ENCODE data around the gene WRAP73.
"Not testable (repeated sequence)": the region's sequence is repeated elsewhere in the genome, so short reads cannot be mapped to it uniquely, and the experiment has no call there.

WRAP73 gene

DNA sequence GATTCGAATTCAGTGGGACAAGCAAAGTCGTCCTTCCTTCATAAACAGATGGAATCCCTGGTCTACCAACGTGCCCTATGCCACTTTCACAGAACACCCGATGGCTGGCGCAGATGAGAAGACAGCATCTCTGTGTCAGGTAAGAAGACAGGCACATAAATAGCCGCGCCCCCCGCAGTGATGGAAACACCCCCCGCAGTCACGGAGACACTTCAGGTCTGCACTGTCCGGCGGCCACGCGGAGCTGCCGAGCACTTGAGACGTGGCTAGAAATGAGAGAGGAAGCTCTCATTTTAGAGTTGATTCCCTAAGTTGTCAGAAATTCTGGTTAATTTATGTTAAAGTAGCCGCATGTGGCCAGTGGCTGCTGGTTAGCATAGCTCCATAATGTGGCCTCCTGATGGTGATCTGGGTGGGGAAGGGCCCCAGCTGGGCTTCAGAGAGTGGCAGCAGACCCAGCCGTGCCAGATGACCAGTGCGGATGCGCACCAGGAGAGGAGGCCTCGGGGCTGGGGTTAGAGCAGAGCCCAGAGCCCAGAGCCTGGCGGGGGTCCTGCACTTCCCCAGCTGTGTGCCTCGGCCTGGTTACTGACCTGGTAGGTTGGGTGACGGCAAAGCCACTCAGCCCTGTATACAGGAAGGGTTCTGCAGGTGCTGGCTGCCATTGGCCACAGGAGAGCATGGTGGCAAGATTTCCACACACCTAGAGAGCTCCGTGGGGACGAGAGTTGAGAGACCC, 22.2 kb downstream of the WRAP73 start:
- DNase-seq = no peak

DNA sequence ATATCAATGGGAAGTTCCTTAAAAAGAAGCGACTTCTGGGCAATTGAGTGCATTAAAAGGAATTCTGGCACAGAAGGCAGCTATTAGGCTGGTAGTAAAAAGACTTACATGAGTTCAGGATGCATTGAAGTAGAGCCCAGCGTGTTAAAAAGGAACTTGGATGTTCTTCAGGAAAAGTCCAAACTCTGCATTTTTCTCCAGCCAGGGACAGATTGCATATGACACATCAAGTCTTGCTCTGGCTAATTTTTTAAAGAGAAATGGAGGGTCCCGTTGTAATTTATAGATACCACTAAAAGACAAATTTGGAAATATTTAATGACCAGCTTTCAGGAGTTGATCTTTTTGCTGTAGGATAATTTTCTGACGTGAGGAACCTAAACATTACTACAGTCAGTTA, 23.9 kb downstream of the WRAP73 start:
- DNase-seq = no peak

DNA sequence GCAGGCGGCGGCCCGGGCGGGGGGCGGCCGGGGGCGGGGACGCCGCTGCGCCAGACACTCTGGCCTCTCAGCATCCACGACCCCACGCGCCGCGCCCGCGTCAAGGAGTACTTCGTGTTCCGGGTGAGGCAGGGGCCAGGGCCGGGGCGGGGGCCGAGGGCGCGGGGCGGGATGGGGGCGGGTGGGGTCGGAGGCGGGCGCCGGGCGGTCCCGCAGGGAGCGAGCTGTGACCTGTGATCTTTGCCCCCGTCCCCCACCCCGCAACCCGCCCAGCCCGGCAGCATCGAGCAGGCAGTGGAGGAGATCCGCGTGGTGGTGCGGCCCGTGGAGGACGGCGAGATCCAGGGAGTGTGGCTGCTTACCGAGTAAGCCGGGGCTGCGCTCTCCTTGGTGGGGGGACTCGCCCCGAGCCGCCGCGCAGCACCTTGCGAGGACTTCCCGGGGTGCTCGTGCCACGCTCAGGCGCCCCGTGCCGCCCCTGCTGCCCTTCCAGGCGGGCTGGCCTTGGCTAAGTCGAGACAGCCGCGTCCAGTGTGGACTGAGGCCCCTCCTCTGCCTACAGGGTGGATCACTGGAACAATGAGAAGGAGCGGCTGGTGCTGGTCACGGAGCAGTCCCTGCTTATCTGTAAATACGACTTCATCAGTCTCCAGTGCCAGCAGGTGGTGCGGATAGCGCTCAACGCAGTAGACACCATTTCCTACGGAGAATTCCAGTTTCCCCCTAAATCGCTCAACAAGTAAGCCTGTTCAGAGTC, 24.6 kb downstream of the WRAP73 start:
- DNase-seq = no peak

DNA sequence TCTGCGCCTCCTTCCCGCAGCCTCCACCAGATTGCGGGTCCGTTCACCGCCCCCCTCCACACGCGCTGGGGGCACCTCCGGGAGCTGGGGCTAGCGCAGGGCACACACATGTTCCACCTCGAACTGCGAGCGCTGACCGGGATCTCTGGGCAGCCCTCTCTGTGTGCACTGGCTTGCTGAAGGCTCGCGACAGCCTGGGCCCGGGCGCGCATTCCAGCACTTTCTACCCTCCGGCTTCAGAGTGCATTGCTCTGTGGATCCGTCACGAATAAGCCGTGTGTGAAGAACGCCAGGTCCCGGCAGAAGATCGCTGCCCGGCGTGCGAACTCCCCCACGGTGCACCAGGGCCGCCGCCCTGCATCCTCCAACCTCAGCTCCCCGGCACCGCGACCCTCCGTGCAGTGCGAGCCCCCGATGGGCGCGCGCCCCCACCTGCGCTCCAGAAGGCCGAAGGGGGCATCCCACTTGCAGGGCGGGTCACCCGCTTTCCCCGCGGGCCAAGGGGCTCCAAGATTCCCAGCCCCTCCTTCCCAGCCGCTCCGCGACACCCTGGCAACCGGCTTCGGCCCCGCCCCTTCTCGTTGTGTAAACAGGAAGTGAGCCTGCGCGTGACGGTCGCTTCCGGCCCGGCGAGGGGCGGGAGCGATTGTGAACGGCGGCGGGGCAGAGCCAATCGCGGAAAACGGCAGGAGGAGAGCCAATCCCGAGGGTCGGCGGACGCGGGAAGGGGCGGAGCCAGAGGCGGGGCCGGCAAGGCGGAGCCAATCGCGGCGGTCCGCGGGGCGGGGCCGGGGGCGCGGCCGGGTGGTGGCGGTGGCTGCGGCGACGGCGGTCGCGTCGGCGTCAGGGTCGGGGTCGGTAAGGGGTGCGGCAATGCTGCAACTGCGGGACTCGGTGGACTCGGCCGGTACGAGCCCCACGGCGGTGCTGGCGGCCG, 25.4 kb downstream of the WRAP73 start, which contains the start of gene TPRG1L:
TPRG1L (plus strand) TSS at position 816 of the 937 bp plus-strand sequence; CDS start at position 874, 58 bp downstream.
- peak; percentile 99 for DNase-seq

DNA sequence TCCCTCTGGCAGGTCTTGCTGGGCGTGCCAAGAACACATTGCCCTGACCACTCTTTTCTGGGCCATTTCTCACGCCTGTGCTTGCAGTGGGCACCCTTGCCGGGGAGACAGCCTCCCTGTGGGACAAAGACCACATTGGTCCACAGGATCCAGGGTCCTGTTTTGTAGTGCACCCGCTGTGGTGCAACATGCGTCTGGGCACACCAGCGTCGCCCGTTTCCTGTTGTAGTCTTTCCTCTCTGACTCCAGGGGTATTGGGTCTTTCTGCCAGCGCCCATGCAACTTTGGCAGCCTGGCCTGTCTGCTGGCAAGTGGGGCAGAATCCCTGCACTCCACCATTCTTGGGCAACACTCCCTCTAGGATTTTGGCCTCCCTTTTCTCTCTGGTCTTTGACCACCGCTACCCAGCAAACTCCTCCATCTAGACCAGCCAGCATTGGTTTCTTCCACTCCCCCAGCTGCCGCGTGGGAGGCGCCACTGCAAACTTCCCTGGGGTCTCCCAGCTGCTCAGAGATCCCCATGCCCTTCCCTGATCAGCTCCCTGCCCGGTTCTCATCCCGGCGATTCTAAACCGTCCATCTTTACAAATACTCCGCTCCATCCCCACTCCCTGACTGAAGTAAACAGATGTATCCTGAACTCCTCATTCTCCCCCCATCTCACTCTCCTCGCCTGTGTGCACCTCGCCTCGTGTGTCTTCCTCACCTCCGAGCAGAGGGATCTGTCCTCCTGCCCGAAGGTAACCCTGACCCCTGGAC, 26.3 kb downstream of the WRAP73 start:
- no peak for DNase-seq

DNA sequence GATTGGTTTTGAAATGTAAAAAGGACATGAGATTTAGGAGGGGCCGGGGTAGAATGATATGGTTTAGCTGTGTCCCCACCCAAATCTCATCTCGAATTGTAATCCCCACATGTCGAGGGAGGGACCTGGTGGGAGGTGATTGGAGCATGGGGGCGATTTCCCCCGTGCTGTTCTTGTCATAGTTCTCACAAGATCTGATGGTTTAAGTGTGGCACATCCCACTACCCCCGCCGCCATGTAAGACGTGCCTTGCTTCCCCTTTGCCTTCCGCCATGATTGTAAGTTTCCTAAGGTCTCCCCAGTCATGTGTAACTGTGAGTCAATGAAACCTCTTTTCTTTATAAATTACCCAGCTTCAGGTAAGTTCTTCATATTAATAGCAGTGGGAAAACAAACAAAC, 27.8 kb downstream of the WRAP73 start:
- DNase-seq = not testable (repeated sequence)

DNA sequence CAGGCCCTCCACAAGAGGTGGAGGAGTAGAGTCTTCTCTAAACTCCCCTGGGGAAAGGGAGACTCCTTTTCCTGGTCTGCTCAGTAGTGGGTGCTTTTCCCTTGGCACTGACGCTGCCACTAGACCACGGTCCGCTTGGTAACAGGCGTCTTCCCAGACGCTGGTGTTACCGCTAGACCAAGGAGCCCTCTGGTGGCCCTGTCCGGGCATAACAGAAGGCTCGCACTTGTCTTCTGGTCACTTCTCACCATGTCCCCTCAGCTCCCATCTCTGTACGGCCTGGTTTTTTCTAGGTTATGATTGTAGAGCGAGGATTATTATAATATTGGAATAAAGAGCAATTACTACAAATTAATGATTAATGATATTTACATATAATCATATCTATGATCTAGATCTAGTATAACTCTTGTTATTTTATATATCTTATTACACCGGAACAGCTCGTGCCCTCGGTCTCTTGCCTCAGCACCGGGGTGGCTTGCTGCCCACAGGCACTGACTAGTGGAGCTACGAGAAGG, 28.7 kb downstream of the WRAP73 start:
- DNase-seq = not testable (repeated sequence)

DNA sequence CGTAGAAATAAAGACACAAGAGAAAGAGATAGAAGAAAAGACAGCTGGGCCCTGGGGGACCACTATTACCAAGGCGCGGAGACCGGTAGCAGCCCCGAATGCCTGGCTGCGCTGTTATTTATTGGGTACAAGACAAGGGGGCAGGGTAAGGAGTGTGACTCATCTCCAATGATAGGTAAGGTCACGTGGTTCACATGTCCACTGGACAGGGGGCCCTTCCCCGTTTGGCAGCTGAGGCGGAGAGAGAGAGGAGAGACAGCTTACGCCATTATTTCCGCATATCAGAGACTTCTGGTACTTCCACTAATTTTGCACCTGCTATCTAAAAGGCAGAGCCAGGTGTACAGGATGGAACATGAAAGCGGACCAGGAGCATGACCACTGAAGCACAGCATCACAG, 29.2 kb downstream of the WRAP73 start:
- DNase-seq = no peak

DNA sequence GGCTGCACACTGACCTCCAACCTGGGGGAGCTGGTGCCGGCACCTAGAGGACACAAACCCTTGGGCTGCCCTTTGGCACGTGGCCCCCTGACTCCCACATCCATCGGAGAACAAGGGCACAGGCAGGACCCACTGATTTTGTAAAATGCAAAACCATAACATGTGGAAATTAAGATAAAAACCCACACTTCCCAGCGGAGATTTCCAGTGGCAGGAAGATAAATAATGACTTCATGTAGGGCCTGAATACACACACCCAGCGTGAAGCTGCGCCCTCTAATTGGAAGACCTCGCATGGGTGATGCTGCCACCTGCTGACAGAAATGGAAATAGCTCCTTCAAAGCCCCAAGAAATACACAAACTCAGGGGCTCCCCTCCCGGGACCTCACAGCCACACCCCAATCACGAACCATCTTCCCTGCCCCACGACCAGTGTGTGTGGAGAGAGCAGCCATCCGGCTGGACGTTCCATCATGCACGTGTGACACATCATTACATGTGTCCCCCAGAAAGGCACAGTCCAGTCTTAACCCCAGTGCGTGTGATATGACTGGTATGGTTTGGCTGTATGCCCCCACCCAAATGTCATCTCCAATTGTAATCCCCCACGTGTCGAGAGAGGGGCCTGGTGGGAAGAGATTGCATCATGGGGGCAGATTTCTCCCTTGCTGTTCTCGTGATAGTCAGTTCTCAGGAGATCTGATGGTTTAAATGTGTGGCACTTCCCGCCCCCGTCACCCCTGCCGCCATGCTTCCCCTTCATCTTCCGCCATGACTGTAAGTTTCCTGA, 30.8 kb downstream of the WRAP73 start:
- peak; percentile 68 for DNase-seq

DNA sequence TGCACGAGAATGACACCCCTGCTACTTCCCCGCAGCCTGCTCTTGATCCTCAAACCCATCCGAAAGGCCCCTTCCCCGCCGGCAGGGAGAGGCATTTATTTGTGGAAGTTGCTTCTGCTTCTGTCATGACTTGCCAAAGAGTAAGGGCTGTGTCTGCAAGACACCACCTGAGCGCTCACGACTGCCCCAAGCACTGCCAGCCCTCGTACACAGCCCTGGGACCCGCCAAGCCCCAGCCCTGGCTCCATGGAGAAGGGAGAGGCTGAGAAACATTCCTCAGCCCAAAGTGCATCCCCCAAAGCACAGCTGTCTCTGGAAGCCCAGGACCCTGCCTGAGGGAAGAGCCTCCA, 31.4 kb downstream of the WRAP73 start:
- no peak for DNase-seq

DNA sequence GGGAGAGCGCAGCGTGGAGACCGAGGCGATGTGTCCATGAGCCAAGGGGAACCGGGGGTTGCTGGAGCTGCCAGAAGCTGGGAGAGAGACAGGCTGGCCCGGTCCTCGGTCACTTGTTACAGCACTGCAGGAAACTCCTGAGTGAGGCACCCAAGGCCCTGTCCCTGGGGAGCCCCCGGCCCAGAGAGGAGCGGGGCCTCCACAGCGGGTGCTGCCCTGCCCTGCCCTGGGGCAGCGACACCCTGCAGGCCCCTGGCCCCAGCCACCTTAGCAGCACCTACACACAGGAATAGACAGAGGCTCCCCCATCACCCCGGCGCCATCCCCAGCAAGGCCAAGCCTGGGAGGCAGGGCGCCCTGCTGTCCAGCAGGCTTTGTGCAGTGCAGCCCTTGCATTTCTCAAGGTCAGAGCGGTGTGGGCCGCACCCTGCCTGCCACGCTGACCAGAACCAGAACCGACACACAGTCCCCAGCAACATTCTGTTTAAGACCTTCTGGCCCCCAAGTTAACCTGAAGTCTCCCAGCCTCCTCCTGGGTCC, 32.0 kb downstream of the WRAP73 start:
- DNase-seq = no peak

DNA sequence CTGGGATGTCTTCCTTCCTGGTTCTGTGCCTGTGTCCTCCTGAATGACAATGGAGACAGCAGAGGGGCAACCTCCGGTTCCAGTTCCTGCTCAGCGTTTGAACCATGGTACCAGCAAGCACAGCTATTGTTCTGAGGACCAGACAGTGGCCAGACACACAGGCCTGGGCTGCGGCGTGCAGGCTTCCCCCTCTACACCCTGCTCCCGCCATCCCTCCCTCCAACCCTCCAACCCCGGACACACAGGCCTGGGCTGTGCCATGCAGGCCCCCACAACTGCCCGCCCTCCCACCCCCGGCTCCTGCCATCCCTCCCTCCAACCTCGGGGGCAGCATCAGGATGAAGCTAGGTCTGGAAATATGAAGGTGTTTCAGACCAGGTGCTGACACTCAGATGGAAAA, 33.0 kb downstream of the WRAP73 start:
- no peak for DNase-seq

DNA sequence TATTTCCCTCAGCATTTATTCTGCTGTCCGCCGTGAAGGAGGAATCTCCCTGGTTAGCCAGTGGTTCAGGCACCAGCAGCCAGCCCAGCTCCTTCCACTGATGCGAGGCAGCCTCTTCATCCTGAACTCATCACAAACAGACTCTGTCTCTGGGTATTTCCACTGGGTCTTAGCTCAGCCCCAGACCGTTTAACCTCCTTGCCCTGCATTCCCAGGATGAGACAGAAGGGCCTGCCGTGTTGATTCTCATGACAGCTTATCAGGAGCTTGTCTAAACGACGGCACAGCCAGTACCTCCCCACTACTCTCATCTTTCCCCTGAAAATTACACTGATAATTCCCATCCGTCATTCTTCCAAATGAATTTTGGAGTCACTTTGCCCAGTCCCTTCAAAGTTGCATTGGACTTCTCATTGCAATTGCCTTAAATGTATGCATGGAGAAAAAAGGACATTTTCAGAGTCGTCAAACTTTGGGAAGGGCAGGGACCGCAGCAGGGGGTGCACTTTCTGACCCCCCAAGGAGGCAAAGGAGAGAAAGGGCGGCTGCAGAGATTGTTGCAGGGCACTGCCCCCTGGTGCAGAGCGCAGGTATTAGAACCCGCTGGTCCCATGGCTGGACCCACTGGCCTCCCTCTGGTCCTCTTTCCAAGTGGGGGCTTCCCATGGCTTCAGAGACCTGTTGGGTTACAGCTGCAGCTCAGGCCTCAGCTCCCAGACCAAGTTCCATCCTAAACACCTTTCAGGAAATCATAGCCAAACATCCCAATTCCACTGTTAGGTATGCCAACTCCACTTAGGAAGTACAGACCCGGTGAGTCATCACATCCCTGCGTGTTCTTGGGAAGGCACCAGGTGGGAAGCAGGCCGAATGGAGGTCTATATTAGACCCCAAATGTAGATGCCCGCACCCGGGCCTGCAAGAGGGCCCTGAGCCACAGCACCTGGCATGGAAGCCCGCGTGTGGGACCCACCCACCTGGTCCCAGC, 34.9 kb downstream of the WRAP73 start:
- no peak for DNase-seq

DNA sequence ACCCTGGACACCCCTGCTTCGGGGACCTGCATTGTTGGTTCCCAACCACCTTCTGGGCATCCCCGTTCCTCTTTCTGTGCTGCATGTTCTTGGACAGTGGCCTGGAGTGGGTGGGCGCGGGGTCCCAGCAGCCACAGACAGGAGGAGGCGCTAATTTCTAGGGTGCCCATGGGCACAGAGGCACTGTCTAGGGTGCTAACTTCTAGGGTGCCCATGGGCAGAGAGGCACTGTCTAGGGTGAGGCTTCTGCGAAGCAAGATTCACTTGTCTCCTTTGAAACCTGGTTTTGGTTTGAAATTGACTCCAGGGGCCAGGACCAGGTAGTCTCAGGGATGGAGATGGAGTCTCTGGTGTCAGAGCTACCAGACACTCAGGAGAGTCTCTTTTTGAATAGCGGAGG, 37.8 kb downstream of the WRAP73 start:
- DNase-seq = no peak

DNA sequence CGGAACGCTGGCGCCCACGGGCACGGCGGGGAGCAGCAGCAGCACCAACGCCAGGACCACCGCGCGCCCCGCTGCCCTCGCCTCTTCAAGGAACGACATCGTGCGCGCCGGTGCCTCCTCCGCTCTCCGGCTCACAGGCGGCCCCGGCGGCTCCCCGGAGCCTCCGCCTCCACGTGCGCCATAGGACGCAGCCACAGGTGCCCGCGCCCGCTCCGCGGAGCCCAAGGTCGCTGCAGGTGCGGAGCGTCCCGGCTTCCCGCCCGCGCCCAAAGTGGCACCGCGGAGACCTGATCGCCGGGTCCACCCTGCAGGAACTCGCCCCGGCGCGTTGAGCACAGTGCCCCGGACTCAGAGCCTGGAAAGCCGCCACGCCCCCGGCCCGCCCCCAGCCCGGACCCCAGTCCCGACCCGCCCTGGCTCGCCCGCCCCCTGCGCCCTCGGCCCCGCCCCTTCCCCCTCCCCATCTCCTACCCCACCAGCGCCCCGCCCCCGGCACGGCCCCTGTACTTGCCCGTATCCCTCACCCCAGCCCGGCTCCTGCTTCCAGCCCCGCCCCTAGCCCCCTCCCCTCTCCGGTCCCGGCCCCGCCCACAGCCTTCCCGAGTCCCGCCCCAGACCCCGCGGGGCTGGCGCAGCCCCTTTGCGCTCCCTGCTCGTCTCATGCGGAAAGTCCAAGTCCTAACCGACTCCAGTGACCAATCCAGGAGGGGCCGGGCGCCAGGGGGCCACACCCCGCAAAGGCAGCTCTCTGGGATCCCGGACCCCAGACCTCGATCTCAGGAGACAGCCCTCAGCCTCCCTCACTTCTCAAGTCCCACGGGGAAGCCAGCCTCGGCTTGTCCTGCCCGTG, 38.5 kb downstream of the WRAP73 start, which contains the start of gene MEGF6:
MEGF6 (minus strand) TSS at position 339 of the 850 bp plus-strand sequence; CDS start at position 99, 240 bp downstream.
- peak; percentile 68 for DNase-seq

DNA sequence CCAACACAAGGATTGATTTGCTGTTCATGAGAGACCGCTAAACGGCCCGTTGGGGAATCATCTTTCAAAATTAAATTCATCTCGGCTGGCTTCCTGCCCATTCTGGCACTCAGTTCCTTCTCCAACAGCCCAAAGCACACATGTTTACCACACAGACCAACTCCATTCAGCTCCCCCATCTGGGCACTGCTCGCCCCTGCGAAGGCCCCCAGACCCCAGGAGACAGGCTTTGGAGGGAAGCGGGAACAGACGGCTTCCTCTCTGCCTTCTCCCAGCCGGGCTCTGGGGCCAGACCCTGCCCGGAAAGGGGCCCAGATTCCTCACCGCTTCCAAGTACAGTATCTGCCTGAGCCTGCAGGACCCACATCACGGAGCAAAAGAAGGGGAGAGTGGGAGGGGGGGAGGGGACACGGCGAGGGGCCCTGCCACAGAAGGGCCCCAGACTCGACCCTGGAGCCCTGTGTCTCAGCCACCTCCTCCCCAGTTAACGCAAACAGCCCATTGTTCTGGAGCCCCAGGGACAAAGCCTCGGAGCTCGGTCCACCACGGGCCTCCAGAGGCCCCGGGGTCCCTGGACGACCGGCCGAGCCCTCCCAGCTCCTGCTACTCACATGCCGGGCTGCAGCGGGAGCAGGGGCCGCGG, 39.3 kb downstream of the WRAP73 start:
- DNase-seq = no peak

DNA sequence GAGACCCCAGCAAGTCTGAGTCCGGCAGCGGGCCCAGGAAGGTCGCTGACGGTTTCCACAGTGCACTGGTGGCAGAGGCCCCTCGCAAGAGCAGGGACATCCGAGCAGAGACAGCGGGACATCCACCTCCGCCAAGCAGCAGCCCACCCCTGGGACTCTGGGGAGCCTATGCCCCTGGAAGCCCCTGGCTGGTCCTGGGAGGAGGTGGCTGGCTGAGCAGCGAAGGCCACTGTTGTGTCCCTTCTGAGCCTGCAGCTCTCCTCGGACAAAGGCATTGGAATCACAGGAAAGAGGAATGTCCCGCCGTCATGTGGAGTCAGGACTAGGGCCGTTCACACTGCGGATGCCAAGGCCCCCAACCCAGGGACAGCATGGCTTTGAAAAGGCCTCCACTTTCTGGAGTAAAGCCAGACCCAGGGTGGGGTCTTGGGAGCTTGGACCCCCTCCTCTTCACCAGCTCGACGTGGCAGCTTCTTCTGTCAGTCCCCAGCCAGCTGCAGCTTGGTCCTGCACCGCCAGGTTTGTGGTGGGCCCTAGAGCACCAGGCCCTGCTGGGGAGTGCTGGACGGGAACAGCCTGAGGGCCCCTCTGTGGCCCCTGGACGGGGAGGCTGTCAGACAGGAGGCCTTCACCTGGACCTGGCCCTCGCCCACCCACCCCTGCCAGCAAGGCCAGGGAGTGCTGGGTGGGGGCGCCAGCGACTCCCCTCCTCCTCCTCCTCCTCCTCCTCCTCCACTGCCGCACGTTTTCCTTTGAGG, 40.0 kb downstream of the WRAP73 start:
- no peak for DNase-seq
